Hepatocyte (in vitro differentiated cells): ENCODE results near the gene TENM4.

Source experiments
- EZH2 ChIP-seq: fragments of 200-600 bp; sonication (generic); IDR thresholded peaks from 2 replicates; pipeline ENCODE4 v1.6.1; 2016; ENCODE audit warnings: antibody characterized with exemption, mild to moderate bottlenecking, borderline replicate concordance
- TF ChIP-seq, protein P1 (sequence below): fragments of 200-600 bp; sonication (generic); IDR thresholded peaks from 2 replicates; pipeline ENCODE4 v1.5.1; 2016; ENCODE audit warnings: antibody characterized with exemption, mild to moderate bottlenecking; ENCODE audit not compliant: poor library complexity

DNA sequence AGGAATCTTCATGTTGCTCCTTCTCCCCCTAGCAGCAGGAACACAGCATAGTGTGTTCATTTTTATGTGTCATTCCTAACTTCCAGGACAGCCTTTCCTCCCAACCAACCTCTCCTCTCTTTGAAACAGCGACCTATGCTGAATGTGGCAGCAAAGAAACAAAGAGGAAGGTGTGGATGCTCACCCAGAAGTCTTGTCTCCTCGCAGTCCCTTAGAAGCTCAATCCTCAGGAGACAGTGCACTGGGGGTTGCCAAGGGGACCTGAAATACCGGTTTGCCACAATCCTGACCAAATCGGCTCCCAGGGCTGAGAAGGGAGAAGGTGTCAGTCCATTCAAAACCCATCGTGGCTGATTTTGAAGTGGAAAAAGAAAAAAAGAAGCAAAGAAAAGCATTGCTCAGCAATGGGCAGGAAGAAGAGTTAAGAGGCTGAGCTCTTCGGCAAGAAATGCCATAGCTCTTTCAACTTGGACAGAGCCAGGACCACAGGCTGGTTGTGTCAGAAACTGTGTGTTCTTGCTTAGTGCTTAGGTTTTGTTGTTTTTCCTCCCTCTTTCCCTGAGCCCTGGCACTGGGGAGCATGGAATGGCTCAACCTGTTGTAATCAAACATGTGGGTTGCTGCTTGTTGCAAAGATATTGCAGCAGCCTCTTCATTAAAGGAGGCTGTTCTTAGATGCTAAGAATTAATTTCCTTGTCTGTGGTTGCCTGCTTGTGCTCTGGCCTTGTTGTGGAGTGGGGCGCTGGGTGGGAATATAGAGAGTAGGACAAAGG lies 30.4 kb upstream of the TENM4 start:
- TF ChIP-seq, protein P1, sequence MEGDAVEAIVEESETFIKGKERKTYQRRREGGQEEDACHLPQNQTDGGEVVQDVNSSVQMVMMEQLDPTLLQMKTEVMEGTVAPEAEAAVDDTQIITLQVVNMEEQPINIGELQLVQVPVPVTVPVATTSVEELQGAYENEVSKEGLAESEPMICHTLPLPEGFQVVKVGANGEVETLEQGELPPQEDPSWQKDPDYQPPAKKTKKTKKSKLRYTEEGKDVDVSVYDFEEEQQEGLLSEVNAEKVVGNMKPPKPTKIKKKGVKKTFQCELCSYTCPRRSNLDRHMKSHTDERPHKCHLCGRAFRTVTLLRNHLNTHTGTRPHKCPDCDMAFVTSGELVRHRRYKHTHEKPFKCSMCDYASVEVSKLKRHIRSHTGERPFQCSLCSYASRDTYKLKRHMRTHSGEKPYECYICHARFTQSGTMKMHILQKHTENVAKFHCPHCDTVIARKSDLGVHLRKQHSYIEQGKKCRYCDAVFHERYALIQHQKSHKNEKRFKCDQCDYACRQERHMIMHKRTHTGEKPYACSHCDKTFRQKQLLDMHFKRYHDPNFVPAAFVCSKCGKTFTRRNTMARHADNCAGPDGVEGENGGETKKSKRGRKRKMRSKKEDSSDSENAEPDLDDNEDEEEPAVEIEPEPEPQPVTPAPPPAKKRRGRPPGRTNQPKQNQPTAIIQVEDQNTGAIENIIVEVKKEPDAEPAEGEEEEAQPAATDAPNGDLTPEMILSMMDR, result no peak
- no peak for TF ChIP-seq EZH2
